BJ (cell line): ENCODE measurements around the gene NEK5. TPM values are rescaled to one million over a fixed set of nuclear protein-coding genes. Genes with fewer than 3 reads are reported as not detected.

Experiments
- CTCF ChIA-PET: fragments of 350-600 bp; formaldehyde crosslinking; extraction: SDS; loops from one replicate; lab custom pipeline; 2021; ENCODE audit warnings: antibody characterized with exemption, inconsistent platforms; lab: Yijun Ruan, JAX
- POLR2A ChIA-PET: fragments of 300-600 bp; sonication (Branson Sonifier 250); formaldehyde crosslinking; extraction: SDS; loops from one replicate; lab custom pipeline; 2021; ENCODE audit warnings: antibody characterized with exemption; lab: Charles Lee
- DNase-seq: peaks from one replicate; pipeline ENCODE4 v3.0.0-alpha.2; 2011; ENCODE audit warnings: low read depth
- H3K27me3 ChIP-seq: 2 replicates; pipeline ENCODE4 v1.6.0; 2011; ENCODE audit warnings: low read length; ENCODE audit not compliant: control insufficient read depth, insufficient read depth
- H3K36me3 ChIP-seq: 2 replicates; pipeline ENCODE4 v1.5.1; 2011; ENCODE audit warnings: low read length; ENCODE audit not compliant: control insufficient read depth, insufficient read depth
- H3K4me3 ChIP-seq: 2 replicates; pipeline ENCODE4 v1.5.1; 2011; ENCODE audit warnings: low read depth, mild to moderate bottlenecking, control low read depth, low read length
- polyA plus RNA-seq: library from polyadenylated mRNA; depleted of rRNA; stranded (reverse); fragments of >200 nt; gene quantifications from 2 replicates; pipeline ENCODE4 v1.2.3, GENCODE V29; 2011
- TF ChIP-seq, protein P1 (sequence below): IDR thresholded peaks from 2 replicates; pipeline ENCODE4 v1.5.1; 2011; ENCODE audit warnings: low read depth, mild to moderate bottlenecking, control low read depth, inconsistent platforms, low read length, moderate library complexity; ENCODE audit not compliant: insufficient read depth

Gene NEK5
- polyA plus RNA-seq, 1 experiment: 0.04 TPM

DNA sequence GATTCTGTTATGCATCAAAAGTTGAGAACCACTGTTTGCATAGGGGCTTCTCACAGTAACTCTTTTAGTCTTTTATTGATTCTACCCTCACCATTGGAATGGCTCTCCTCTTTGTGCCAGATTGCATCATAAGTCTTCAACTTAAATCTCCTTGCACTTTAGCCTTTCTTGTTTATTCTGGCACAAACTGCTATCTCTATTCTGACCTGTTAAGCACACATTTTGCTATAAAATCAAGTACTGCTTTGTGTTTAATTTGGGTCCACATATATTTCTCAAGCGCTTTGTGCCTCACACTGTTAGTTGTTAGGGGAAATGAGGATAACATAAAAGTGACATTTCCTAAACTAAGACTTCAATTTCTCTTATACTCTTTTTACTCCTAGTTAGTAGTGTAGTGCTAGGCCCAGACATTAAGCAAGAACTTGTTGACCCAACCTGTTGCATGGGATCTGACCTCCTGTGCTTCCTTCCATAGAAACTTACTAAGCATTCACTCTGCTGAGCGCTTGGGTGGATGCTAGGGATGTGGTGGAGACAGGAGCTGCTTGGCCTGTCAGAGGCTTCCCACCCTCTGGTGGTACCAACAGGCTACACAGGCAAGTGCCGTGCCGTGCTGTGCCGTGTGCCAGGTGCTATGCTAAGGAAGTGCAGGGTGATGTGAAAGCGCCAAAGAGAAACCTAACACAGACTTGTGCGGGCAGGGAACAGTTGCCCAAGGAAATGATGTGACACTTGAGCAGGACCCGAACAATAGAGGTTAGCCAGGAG lies 103.2 kb downstream of the NEK5 start:
- H3K4me3 ChIP-seq: no peak overlapping the region
- TF ChIP-seq, protein P1, sequence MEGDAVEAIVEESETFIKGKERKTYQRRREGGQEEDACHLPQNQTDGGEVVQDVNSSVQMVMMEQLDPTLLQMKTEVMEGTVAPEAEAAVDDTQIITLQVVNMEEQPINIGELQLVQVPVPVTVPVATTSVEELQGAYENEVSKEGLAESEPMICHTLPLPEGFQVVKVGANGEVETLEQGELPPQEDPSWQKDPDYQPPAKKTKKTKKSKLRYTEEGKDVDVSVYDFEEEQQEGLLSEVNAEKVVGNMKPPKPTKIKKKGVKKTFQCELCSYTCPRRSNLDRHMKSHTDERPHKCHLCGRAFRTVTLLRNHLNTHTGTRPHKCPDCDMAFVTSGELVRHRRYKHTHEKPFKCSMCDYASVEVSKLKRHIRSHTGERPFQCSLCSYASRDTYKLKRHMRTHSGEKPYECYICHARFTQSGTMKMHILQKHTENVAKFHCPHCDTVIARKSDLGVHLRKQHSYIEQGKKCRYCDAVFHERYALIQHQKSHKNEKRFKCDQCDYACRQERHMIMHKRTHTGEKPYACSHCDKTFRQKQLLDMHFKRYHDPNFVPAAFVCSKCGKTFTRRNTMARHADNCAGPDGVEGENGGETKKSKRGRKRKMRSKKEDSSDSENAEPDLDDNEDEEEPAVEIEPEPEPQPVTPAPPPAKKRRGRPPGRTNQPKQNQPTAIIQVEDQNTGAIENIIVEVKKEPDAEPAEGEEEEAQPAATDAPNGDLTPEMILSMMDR: no peak
- POLR2A ChIA-PET: no interaction called here

DNA sequence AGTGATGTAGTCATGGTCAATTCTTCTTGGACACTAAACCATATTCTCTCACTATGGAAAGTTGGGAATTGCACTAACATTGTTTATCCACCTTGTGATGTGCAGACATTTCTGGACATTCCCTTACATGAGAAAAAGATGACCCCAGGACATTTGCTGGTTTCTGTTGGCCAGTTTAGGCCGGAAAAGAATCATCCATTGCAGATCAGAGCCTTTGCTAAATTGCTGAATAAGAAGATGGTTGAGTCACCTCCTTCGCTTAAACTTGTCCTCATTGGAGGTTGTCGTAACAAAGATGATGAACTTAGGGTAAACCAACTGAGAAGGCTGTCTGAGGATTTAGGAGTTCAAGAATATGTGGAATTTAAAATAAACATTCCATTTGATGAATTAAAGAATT lies 104.4 kb downstream of the NEK5 start, which contains the start of gene UTP14C:
Gene UTP14C (plus strand): TSS at position 211 of the 400 bp plus-strand sequence. CDS start 4,114 bp downstream, outside the sequence.
- H3K27me3 ChIP-seq: no peaks in the 10 kb centered on the region
- DNase-seq: no peak
- TF ChIP-seq, protein P1: no peak
- H3K36me3 ChIP-seq: peaks cover 4% of the 10 kb centered on the region; the same call in 1 of the 2 replicates
- CTCF ChIA-PET: no interaction called here
- H3K4me3 ChIP-seq: no peak within 1 kb of the TSS
- POLR2A ChIA-PET: no interaction called here

More for the DNA sequence above, 103.2 kb downstream of the NEK5 start:
- CTCF ChIA-PET: no interaction called here
- no peak for DNase-seq
- no peaks in the 10 kb centered on the region for H3K27me3 ChIP-seq
- 0 out of 2 replicates have a peak, but pooled peaks cover 2% of the 10 kb centered on the region for H3K36me3 ChIP-seq

DNA sequence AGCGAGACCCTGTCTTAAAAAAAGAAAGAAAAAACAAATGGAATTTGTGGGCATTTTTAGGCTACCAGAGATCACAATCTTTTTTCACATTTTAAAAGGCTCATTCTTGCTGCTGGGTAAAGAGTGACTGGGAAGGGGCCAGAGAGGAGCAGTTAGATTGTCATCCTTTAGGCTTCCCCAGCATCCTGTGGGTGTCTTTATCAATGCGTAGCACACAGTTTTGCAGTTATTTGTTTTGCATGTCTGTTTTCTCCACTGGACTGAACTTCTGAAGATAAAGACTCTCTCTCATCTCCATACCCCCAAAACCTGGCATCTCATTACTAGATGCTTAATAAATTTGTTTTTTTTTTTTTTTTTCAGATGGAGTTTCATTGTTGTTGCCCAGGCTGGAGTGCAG lies 106.5 kb downstream of the NEK5 start:
- DNase-seq: no peak
- ChIA-PET POLR2A (no interaction called here), CTCF (interaction anchor here (2.0 kb wide), 1 partner anchor 8 kb away, joined by 4 read pairs; no protein-coding TSS in a partner anchor)
- TF ChIP-seq, protein P1: no peak
- H3K27me3 ChIP-seq: no peaks in the 10 kb centered on the region
- peaks cover 2% of the 10 kb centered on the region; the same call in 1 of the 2 replicates for H3K36me3 ChIP-seq
- no peak overlapping the region for H3K4me3 ChIP-seq

- POLR2A ChIA-PET: no interaction called here
- no peak for DNase-seq
- CTCF ChIA-PET: no interaction called here
- peaks cover 3% of the 10 kb centered on the region; the same call in 1 of the 2 replicates for H3K36me3 ChIP-seq
- no peak overlapping the region for H3K4me3 ChIP-seq
- H3K27me3 ChIP-seq: no peaks in the 10 kb centered on the region
- TF ChIP-seq, protein P1: no peak
These were observed 108.7 kb downstream of the NEK5 start for GRCh38 chr13:52020191-52020590.

DNA sequence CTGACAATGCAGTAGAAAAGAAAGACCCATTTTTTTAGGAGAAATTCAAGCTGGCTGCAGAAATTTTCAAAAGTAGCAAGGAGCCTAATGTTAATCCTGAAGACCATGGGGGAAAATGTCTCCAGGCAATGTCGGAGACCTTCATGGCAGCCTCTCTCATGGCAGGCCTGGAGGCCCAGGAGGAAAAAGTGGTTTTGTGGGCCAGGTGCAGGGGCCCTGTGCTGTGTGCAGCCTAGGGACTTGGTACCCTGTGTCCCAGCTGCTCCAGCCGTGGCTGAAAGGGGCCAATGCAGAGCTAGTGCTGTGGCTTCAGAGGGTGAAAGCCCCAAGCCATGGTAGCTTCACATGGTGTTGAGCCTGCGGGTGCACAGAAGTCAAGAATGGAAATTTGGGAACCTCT lies 112.6 kb downstream of the NEK5 start:
- ChIA-PET CTCF (no interaction called here), POLR2A (no interaction called here)
- DNase-seq: no peak
- peaks cover 3% of the 10 kb centered on the region; the same call in 1 of the 2 replicates for H3K36me3 ChIP-seq
- no peak overlapping the region for H3K4me3 ChIP-seq
- TF ChIP-seq, protein P1: no peak
- H3K27me3 ChIP-seq: no peaks in the 10 kb centered on the region
